Ovary (tissue), 3 donors: Measurements from ENCODE around the gene TRPM2.

ENCODE experiments used
- CTCF ChIP-seq, 3 donors: fragments of 450-650 bp in 2 of 3; fragments of 200-600 bp in 1 of 3; IDR thresholded peaks; one replicate each; pipeline versions ENCODE4 v1.5.1 to v1.8.0; 2016 to 2022; ENCODE audit warnings: antibody characterized with exemption in 3 of 3, mild to moderate bottlenecking in 1 of 3
- EP300 ChIP-seq: sonication (generic); formaldehyde crosslinking; IDR thresholded peaks from one replicate; pipeline ENCODE4 v1.6.1; 2017; ENCODE audit warnings: antibody characterized with exemption
- POLR2A ChIP-seq: fragments of 450-650 bp; IDR thresholded peaks from one replicate; pipeline ENCODE4 v1.6.1; 2017; ENCODE audit warnings: antibody characterized with exemption, mild to moderate bottlenecking, moderate library complexity
- donor health status: DM: no; HTN: no; CAD: no.

- TF ChIP-seq CTCF (IDR thresholded peaks at IDR 0.05) (no peak), POLR2A (no peak), EP300 (no peak)
Measured at GRCh38 chr21:44312716-44313115, 40.7 kb upstream of the TRPM2 start.
